Measurements from ENCODE around the gene CIDEA. TPM values are rescaled to one million over a fixed set of nuclear protein-coding genes. Genes with fewer than 3 reads are reported as not detected.

The CIDEA gene
- total RNA-seq, 4 donors from 2014 or later: 8.8 to 43.6 (median 30.5) TPM

GRCh38 chr18:12307701-12308385 lies 53.7 kb downstream of the CIDEA start, which contains the start of gene TUBB6:
Gene TUBB6, plus strand, starts transcription at chr18:12308241. Its CDS starts 52 bp downstream, at chr18:12308293.
- peak; percentile 38 to 93 for DNase-seq (ENCODE audit: low spot score in 2 of 2)
- intact Hi-C loops (cut with DNase I; ENCODE audit: low total_unique reads): no loop called here

GRCh38 chr18:12308386-12309100 lies 54.4 kb downstream of the CIDEA start:
- H3K4me3 ChIP-seq (ENCODE audit: low read depth, poor library complexity, severe bottlenecking): peak overlapping the region; percentile 70
- TF ChIP-seq, protein P1, sequence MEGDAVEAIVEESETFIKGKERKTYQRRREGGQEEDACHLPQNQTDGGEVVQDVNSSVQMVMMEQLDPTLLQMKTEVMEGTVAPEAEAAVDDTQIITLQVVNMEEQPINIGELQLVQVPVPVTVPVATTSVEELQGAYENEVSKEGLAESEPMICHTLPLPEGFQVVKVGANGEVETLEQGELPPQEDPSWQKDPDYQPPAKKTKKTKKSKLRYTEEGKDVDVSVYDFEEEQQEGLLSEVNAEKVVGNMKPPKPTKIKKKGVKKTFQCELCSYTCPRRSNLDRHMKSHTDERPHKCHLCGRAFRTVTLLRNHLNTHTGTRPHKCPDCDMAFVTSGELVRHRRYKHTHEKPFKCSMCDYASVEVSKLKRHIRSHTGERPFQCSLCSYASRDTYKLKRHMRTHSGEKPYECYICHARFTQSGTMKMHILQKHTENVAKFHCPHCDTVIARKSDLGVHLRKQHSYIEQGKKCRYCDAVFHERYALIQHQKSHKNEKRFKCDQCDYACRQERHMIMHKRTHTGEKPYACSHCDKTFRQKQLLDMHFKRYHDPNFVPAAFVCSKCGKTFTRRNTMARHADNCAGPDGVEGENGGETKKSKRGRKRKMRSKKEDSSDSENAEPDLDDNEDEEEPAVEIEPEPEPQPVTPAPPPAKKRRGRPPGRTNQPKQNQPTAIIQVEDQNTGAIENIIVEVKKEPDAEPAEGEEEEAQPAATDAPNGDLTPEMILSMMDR (IDR thresholded peaks at IDR 0.05): no peak
- no peak for TF ChIP-seq POLR2A (IDR thresholded peaks at IDR 0.05)
- DNase-seq (ENCODE audit: low spot score in 2 of 2): peak; percentile 81 to 98
- WGBS, 2 donors: 1% methylated on average over 21 to 40 of the region's 81 CpGs
- intact Hi-C loops (cut with DNase I; ENCODE audit: low total_unique reads): no loop called here

More at GRCh38 chr18:12307701-12308385, 53.7 kb downstream of the CIDEA start, which contains the start of gene TUBB6:
- peak within 1 kb of the TSS; percentile 70 for H3K4me3 ChIP-seq (ENCODE audit: low read depth, poor library complexity, severe bottlenecking)
- TF ChIP-seq, protein P1 (IDR thresholded peaks at IDR 0.05): no peak
- no peak for TF ChIP-seq POLR2A (IDR thresholded peaks at IDR 0.05)
- WGBS, 2 donors: 2 to 3% methylated on average over 23 to 40 of the region's 88 CpGs

DNA sequence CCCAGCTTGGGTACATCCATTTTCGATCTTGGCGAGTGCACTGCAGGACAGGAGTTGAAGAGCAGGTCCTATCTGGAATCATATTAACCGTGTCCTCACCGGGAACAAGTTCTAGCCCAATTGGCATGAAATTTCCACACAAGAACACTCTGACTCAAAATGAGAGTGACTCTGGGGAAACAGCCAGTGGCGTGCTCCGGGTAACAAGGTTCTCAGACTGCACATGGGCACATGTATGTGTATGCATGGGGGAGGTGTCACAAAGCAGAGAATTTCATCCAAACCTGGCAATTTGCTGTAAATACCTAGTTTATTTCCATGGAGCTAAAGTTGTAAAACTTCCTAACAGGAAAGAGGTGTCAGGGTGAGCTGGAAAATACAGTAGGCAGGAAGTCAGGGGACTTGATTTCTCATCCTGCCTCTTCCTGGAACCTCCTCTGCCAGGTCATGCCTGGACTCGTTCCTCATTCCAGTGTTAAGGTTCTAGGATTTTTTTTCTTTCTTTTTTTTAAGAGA lies 55.6 kb downstream of the CIDEA start:
- WGBS, 2 donors: 29 to 35% methylated on average over 7 of the region's 7 CpGs
- intact Hi-C loops (cut with DNase I; ENCODE audit: low total_unique reads): no loop called here
- no peak overlapping the region for H3K4me3 ChIP-seq (ENCODE audit: low read depth, poor library complexity, severe bottlenecking)
- TF ChIP-seq, protein P1 (IDR thresholded peaks at IDR 0.05): no peak
- TF ChIP-seq POLR2A (IDR thresholded peaks at IDR 0.05): no peak
- DNase-seq (ENCODE audit: low spot score in 2 of 2): peak in 1 of 2 donors; percentile 68

DNA sequence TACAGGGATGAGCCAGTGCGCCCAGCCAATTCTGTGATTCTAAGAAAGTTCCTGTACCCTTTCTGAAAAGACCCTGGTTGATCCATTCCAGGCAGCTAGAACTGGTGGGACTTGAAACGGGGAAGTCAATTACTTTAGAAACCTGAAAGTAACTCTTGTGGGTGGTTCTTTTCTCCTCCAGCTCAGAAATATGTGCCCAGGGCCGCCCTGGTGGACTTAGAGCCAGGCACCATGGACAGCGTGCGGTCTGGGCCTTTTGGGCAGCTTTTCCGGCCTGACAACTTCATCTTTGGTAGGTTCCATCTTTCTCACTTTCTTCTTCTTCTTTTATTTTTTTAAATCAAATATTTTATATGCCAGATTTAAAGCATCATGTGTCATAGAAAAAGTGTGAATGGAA lies 56.6 kb downstream of the CIDEA start:
- H3K4me3 ChIP-seq (ENCODE audit: low read depth, poor library complexity, severe bottlenecking): no peak overlapping the region
- WGBS, 2 donors: 95 to 97% methylated on average over 6 of the region's 6 CpGs
- peak in 1 of 2 donors; percentile 48 for DNase-seq (ENCODE audit: low spot score in 2 of 2)
- no peak for TF ChIP-seq POLR2A (IDR thresholded peaks at IDR 0.05)
- TF ChIP-seq, protein P1 (IDR thresholded peaks at IDR 0.05): no peak
- intact Hi-C loops (cut with DNase I; ENCODE audit: low total_unique reads): no loop called here

DNA sequence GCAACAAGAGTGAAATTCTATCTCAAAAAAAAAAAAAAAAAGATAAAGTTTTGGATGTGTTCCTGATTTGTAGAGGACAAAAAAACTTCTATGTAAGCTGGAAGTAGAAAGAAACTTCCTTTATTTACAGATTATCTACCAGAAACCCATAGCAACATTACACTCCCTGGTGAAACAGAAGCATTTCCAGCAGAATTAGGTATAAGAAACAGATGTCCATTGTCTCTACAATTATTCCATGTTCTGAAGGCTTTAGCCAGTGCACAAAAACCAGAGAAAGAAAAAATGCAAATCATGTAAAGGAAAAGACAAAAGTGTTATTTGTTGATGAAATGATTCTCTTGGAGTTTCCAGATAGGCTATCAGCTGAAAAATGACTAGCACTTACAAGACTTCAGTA lies 58.8 kb downstream of the CIDEA start:
- H3K4me3 ChIP-seq (ENCODE audit: low read depth, poor library complexity, severe bottlenecking): no peak overlapping the region
- intact Hi-C loops (cut with DNase I; ENCODE audit: low total_unique reads): no loop called here
- no peak for DNase-seq (ENCODE audit: low spot score in 2 of 2)
- TF ChIP-seq, protein P1 (IDR thresholded peaks at IDR 0.05): no peak
- no peak for TF ChIP-seq POLR2A (IDR thresholded peaks at IDR 0.05)

Measured in lower leg skin (tissue), 4 donors.